GM18508 (cell line): ENCODE data around the gene GFOD1.
"Not testable (repeated sequence)": the region's sequence is repeated elsewhere in the genome, so short reads cannot be mapped to it uniquely, and the experiment has no call there.

Source experiments
- ATAC-seq: cut with Tn5 transposase; IDR thresholded peaks from one replicate; pipeline ENCODE4 v1.9.1; 2021; ENCODE audit warnings: moderate number of reproducible peaks; ENCODE audit not compliant: insufficient read depth, unreplicated experiment

Gene GFOD1

DNA sequence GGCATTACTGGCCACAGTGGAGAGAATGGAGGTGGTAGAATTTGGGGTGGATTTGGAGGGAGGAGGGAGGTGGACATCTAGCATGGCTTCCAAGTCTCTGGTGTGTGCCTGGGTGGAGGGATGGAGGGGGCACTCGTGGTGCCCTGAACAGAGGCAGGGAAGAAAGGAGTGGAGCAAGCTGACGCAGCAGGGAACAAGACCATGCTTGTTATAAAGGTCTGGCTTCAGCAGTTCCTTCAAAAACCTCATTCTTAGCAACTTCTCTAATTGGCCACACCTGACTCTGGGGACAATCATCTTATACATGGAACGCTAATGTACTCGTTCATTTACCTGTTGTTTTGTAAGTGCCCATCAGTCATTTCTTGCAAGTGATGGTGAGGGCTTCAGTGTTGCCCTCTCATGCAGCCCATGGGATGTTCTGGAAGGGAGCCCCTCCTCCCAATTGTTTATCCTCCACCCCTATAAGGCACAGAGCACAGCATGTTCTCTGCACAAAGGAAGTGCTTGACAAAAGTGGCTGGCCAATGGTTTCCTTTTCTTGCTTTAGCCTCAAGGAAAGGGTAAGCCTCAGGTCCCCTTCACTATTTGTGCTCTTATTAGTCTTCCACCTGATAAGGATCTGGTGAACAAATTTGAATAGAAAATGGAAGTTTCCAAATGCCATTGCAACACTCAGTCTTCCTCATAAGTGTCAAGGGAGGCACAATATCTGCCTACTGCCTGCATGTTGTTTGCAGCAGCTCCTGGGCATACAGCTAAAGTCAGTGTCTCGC is 39.3 kb downstream of the GFOD1 start:
- ATAC-seq = no peak

DNA sequence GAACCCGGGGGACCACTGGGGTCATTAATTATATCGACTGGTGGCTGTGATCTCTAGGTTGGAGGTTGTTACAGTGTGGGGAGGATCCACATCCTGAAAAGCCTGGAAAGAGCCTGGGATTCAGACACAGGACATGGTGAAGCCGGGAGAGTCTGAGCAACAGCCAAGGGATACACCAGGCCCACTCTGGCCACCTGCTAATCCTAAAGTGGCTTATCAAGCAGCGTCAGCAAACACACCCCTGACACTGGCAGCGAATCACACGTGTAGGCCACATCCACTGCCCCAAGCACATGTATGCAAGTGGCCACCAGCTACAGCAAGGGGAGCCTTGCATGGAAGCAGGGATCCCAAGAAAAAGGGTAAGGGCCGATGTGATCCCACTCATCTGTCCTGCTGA is 41.0 kb downstream of the GFOD1 start:
- no peak for ATAC-seq

DNA sequence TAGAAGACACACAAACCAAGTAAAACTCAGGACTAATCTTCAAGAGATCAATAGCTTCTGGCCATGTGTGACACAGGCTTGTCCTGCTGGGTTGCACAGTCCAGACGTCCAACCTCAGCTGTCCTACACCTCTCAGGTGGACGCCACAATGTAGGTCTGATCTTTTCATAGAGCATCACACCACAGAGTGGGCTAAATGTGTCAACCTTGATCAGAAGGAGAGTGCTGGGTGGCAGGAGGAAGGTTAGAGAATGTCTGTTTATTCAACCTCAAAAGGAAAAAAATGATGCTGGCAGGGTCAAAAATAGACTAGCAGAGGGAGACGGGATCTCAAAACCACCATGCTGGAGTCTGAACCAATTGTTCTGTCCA is 41.7 kb downstream of the GFOD1 start:
- no peak for ATAC-seq

DNA sequence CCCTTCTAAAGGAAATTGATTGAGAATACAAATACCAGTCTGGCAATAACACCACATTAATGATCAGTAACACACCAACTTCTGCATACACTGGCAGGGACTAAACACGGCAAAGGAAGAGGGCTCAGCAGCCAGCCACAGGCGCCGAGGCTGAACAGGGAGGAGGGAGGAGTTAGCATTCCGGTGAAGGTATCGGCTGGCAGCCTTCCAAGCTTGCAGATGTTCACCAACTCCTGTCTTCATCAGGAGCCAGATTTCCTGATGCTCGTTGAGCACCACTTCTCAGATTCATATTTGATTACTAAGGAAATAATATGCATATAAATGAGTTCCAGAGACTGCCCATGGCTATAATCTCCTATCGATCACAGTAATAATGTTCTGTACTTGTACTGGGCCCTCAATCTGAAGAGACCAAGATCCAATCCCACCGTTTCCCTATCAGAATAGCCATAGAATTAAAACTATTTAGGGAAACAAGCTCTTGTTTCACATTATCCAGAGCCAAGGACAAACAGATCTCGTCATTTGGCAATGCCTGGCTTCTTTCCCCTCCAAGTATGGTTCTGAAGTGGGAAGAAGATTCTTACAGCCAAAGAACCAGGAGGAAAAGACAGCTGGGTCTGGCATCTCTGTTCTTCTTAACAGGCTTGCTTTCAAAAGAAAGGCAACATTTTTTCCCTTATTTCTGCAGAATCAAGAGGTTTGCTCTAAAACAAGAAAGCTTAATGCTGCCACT is 42.2 kb downstream of the GFOD1 start:
- no peak for ATAC-seq

DNA sequence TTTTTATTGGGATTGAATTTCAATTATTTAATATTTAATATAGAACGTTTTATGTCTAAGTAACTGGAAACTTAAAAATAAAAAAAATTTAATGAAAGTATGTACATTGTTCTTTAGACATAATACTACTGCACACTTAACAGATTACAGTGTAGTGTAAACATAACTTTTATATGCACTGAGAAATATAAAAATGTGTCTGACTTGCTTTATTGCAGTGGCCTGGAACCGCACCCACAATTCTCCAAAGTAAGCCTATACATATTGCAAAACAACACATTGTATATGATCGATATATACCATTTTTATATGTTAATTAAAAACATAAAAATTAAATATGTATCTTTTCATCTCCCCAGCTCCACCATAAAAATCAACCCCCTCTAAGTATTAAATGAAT is 42.8 kb downstream of the GFOD1 start:
- no peak for ATAC-seq

DNA sequence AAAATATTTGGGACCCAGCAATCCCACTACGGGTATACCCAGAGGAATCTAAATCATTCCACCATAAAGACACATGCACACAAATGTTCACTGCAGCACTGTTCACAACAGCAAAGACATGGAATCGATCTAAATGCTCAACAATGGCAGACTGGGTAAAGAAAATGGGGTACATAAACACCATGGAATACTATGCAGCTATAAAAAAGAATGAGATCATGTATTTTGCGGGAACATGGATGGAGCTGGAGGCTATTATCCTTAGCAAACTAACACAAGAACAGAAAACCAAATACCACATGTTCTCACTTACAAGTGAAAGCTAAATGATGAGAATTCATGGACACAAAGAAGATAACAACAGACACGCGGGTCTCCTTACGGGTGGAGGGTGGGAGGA is 43.4 kb downstream of the GFOD1 start:
- ATAC-seq = not testable (repeated sequence)

DNA sequence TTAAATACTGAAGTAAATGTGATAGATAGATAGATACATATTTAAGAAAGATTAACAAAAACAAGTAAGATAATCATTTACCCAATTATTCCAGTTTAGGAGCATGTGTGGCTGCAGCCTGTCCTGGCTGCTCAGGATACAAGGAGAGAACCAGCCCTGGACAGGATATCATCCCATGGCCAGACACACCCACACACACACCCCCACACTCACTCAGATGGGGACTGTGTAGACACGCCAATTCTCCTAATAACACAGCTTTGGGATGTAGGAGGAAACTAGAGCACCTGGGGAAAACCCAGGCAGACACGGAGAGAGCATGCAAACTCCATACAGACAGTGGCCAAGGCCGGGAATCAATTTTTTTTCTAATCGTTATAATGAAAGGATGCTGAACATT is 45.6 kb downstream of the GFOD1 start:
- ATAC-seq = no peak

DNA sequence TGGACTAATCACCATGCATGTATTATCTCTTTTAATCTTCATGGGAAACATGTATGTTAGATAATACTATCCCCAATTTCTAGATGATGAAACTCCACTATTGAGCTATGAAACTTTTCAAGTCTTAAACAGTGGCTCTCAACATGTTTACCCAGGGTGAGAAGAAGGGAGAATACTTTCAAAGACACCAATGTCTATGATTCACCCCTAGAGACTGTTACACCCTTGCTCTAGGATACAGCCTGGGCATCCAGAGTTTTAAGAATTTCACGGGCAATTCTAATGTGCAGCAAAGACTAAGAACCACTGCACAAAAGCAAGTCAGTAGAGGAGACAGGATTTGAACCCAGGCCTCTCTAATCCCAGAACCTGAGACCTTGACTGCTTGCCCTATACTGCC is 47.8 kb downstream of the GFOD1 start:
- no peak for ATAC-seq

DNA sequence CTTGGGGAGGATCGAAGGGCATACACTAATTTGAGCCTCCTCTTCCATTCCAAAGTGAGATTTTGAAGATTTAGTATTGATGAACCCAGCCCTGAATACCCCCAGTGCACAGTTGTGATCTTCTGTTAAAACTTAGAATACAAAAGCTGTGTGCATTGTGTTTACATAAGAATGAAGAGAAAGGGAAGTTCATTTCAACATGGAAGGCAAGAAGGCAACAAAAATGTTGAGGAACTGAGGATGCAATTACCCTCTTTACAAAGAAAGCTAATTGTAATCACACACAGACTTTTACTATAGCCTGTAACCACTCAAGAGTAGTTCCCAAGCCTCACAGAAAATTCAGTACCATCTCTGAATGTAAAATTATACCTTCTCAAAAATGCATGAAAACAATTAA is 49.3 kb downstream of the GFOD1 start:
- no peak for ATAC-seq

DNA sequence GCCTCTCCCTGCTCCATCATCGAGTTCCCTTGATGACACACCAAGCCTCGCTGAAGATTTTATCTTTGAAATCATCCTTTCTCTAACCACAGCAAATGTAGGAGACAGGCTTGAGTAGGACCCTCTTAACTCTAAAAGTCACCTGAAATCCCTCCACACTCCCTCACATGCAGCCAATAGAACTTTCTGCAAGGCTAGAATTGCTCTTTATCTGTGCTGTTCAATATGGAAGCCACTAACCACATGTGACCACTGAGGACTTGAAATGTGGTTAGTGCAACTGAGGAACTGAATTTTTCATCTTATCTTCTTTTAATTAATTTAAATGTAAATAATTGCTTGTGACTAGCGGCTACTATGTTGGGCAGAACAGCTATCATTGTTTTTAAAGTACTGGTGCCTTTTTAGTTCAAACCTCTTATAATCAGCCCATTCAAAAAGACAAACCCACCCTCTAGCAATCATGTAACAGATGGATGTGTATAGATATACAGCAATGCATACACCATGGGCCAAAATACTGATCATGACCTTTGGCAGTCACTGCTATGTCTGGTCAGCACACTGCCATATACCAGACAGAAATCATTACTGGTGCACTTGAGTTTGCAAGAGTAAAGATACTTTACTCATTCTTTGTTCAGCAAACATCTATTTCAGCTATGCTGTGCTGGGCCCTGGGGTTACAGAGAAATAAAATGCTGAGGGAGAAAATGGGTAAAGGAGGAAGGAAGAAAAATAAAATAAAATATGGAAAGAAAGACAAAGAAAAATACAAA is 50.0 kb downstream of the GFOD1 start:
- ATAC-seq = no peak

DNA sequence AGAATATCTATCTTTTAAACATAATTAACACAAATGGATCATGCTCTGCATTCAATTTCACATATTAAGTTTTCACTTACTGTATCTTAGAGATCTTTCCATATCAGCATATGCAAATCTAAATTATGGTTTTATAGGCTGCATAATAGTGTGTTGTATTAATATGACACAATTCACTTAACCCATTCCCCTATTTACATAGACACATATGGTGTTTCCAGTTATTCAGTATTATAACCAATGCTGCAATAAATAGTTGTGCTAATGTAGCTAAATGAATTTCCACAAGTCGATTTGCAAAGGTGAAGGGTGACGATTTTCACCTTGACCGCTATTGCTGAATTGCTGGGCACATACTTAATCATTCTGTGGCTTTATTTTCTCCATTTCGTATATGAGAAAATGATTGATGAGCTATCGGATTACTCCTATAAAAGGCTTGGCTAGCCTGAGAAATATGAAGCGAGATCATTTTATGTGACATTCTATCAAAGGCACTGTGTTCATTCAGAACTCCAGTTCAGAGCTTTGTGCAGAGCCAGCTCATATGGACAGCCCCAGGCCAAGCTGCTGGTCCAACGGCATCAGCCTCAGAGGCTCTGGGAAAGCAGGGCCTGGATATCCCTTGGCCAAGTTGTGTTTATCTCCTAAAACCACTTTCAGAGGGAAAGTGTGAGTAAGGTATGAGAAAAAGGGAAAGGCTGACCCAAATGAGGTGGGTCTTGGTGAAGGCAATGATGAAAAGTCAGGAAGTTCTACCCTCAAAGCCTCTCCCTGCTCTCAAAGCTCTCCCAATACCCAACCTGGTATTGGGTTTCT is 50.8 kb downstream of the GFOD1 start:
- no peak for ATAC-seq

DNA sequence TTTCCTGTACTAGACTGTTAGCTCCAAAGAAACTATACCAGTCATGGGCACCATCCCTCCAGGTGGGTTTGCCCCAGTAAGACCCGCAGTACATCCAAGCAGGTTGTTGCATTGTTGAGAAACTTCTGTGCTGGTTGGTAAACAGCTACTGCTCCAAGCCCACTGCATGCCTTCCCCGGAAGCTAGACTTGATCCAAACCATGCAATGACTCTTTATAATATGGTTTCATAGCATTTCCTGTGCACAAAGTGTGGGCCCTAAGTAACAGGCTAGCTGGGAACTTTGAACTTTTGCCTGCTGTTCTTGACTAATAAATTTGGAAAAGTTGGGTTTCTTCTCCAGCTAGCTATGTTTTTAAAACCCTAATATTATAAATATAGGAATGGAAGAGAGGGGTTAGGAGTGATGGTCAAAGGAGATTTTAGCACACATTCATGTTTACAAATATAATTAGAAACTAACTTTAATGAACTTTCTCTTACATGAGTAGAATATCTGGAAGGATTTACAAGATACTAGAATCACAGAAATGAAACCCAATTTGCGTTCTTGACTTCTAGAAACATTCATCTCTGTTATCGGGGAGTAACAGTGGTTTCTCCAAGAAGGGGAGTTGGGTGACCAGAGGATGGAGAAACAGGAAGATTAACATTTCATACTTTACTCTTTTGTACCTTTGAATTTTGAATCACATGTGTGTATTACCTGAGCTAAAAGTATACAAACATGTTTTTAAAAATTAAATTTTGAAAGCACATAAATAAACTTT is 51.7 kb downstream of the GFOD1 start:
- ATAC-seq = no peak

DNA sequence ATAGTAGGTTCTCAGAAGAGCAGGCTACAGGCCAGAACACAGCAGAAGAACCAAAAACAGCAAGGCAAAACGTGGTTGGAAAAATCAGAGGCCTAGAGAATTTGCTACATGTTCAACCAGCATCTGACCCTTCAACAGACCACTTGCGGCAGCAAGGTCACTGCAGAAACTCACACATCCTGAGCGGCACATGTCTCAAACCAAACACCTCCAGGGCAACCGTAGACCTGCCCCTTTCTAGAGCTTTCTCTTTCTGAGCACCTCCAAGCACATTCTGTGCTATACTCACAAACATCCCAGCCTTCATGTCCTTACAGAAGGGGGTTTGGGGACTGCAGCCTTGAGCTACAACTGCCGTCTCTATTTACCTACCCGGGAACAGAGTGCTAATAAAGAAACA is 52.6 kb downstream of the GFOD1 start:
- no peak for ATAC-seq

DNA sequence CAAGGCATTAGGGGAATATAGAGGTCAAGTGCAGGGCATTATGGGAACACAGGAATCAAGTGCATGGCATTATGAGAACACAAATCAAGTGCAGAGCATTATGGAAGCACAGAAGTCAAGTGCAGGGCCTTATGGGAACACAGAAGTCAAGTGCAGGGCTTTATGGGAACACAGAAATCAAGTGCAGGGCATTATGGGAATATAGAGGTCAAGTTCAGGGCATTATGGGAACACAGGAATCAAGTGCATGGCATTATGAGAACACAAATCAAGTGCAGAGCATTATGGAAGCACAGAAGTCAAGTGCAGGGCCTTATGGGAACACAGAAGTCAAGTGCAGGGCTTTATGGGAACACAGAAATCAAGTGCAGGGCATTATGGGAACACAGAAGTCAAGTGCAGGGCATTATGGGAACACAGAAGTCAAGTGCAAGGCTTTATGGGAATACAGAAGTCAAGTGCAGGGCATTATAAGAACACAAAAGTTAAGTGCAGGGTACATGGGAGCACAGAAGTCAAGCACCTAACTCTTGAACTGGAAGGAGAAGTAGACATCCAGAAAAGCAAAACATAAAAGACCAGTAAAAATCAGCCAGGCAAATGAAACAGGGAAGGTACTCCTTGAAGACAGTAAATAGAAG is 53.1 kb downstream of the GFOD1 start:
- ATAC-seq = not testable (repeated sequence)

DNA sequence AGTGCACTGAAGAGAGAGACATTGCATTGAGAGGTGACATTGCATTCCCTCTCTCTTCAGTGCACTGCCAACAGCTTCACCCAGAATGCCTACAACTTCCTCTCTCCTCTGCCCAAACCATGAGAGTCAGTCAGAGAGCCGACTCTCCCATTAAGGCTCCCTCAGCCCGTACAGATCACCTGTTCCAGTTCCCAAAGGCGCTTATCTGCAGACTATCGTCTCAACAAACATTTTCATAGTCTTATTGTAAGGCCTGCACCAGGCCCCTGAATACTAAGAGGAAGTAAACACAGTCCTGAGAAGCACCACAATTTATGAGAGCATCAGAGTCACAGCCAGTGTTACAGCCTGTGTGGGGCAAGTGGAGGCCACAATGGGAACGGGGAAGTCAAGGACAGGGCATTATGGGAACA is 53.7 kb downstream of the GFOD1 start:
- ATAC-seq = no peak

DNA sequence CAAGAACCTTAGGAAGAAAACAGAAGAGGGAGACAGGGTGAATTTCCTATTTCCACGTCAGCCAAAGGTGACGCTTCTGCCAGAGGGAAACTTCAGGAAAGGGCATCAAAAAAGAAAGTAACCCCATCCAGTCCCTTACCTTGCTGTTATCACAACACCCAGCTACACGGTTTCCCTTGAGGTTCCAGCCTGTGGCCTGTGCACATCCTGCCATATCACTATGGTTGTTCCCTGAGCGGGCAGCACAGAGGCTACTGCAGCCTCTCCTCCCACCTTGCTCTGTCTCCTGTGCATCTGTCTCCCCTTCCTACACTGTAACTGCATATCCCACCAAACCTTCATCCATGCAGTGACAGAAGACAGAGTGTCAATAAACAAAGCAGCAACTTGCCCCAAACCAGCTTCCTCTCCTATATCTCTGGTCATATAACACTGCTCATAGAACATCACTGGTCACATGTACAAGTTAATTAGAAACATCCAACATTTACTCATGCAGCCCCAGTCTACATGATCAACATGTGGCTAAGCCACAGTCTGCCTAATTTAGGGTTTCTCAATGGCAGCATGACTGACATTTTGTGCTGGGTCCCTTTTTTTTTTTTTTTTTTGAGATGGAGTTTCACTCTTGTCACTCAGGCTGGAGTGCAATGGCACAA is 54.7 kb downstream of the GFOD1 start:
- no peak for ATAC-seq

DNA sequence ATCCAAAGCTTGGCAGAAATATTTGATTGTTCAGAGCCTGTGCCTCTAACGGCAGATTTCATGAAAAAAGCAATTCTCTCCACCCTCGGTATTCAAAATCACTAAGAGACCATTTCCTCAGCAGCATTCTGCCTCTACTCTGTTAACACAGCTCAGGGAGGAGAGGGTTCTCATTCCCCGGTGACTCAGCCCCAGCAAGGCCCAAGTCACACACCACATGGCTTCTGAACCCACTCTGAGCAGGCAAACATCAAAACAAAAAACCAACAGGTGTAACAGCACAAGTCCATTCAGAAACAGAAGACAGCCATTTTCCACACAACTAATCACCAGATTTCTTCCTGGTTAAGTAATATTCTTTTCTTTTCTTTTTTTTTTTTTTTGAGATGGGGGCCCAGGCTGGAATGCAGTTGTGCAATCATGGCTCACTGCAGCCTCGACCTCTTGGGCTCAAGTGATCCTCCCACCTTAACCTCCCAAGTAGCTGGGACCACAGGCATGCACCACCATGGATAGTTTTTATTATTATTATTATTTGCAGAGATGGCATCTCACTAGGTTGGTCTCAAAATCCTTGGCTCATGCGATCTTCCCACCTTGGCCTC is 55.4 kb downstream of the GFOD1 start:
- no peak for ATAC-seq

DNA sequence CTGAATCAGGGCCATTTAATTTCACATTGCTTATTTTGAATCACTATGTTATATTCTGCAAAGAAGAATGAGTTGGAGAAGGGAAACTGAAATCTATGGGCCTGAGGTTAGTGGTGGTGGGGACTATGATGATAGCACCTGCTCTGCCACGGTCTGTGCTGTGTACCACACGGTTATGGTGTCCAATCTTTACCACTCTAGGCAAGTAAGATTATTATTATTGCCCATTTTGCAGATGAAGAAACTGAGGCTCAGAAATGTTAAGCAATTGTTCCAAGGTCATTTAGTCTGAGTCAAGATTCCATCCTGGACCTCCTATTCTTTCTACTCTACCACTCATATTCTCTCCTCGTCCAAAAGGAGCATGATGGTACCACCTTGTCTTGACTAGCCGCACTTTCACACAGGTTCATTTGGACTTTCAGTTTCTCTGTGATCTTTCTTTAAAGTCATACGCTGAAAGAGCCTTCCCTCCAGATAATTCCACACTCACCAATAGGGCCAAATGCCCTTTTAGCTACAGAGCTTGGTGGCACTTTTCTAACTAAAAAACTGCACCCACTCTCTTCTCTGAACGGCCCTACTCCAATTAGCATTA is 56.2 kb downstream of the GFOD1 start:
- ATAC-seq = no peak
